Ascending aorta (tissue), 2 donors: ENCODE measurements around the gene CLOCK. TPM values are rescaled to one million over a fixed set of nuclear protein-coding genes. Genes with fewer than 3 reads are reported as not detected.

Source experiments
- DNase-seq, 2 donors: peaks; one replicate each; pipeline ENCODE4 v3.0.0-alpha.2; 2019; ENCODE audit warnings: low spot score in 2 of 2
- H3K27ac ChIP-seq, 2 donors: fragments of 200-600 bp; sonication (generic); one replicate each; pipeline ENCODE4 v1.5.1; 2016 to 2017; ENCODE audit warnings: mild to moderate bottlenecking in 1 of 2
- H3K27me3 ChIP-seq: fragments of 200-600 bp; sonication (generic); one replicate; pipeline ENCODE4 v1.5.1; 2017
- H3K36me3 ChIP-seq, 2 donors: fragments of 200-600 bp; sonication (generic); one replicate each; pipeline ENCODE4 v1.5.1; 2016
- H3K4me1 ChIP-seq, 2 donors: fragments of 200-600 bp; sonication (generic); one replicate each; pipeline ENCODE4 v1.5.1; 2016 to 2017; ENCODE audit warnings: mild to moderate bottlenecking in 1 of 2
- H3K4me3 ChIP-seq, 2 donors: fragments of 200-600 bp; sonication (generic); one replicate each; pipeline ENCODE4 v1.5.1; 2016 to 2017; ENCODE audit warnings: mild to moderate bottlenecking in 1 of 2
- H3K9me3 ChIP-seq, 2 donors: fragments of 200-600 bp; sonication (generic); one replicate each; pipeline ENCODE4 v1.5.1; 2016
- intact Hi-C: fragments of 100-400 bp; cut with DNase I; formaldehyde crosslinking; loops from one replicate; pipeline ENCODE4 v1.15.1; 2023
- total RNA-seq: library from RNA; depleted of rRNA; stranded (reverse); fragments of >200 nt; gene quantifications from one replicate; pipeline ENCODE4 v1.1.0, GENCODE V29; 2016
- TF ChIP-seq, protein P1 (sequence below), 3 experiments: fragments of 200-600 bp in 2 of 3; fragments of 450-650 bp in 1 of 3; sonication (generic) in 2 of 3; IDR thresholded peaks; one replicate each; pipeline ENCODE4 v1.5.1; 2016 to 2019; ENCODE audit warnings: antibody characterized with exemption in 3 of 3, mild to moderate bottlenecking in 1 of 3, moderate library complexity in 1 of 3

Gene CLOCK
- total RNA-seq, 1 donor from 2014 or later: 17.6 TPM

GRCh38 chr4:55539658-55540057 is 7.1 kb downstream of the CLOCK start:
- Histone ChIP-seq H3K27ac (no peak overlapping the region), H3K4me3 (no peak overlapping the region), H3K9me3 (no peaks in the 10 kb centered on the region), H3K27me3 (no peaks in the 10 kb centered on the region), H3K4me1 (peaks cover 0 to 9% of the 10 kb centered on the region in 2 donors), H3K36me3 (no peaks in the 10 kb centered on the region)
- TF ChIP-seq, protein P1, sequence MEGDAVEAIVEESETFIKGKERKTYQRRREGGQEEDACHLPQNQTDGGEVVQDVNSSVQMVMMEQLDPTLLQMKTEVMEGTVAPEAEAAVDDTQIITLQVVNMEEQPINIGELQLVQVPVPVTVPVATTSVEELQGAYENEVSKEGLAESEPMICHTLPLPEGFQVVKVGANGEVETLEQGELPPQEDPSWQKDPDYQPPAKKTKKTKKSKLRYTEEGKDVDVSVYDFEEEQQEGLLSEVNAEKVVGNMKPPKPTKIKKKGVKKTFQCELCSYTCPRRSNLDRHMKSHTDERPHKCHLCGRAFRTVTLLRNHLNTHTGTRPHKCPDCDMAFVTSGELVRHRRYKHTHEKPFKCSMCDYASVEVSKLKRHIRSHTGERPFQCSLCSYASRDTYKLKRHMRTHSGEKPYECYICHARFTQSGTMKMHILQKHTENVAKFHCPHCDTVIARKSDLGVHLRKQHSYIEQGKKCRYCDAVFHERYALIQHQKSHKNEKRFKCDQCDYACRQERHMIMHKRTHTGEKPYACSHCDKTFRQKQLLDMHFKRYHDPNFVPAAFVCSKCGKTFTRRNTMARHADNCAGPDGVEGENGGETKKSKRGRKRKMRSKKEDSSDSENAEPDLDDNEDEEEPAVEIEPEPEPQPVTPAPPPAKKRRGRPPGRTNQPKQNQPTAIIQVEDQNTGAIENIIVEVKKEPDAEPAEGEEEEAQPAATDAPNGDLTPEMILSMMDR (IDR thresholded peaks at IDR 0.05): no peak
- DNase-seq: no peak
- intact Hi-C loops: no loop called here

- DNase-seq: no peak
- Histone ChIP-seq H3K4me1 (peaks cover 0 to 3% of the 10 kb centered on the region in 2 donors), H3K4me3 (no peak overlapping the region), H3K9me3 (no peaks in the 10 kb centered on the region), H3K27me3 (no peaks in the 10 kb centered on the region), H3K27ac (no peak overlapping the region), H3K36me3 (no peaks in the 10 kb centered on the region)
- intact Hi-C loops: no loop called here
- TF ChIP-seq, protein P1 (IDR thresholded peaks at IDR 0.05): no peak
Measured at GRCh38 chr4:55538531-55538930, 8.2 kb downstream of the CLOCK start.

DNA sequence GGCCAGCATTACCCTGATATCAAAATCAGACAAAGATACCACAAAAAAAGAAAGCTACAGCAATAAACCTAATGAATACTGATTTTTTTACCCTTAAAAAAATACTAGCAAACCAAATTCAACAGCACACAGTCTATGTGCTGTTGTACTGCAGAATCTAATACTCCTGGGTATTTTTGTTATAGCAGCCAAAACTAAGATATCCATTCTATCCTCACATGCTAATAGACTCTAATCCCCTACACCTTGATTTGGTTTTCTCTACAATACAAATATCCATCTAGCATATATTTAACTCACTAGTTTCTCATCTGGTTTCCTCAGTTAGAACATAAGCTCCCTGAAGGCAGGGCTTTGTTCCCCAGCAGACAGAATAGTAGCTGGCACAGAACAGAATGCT is 12.4 kb downstream of the CLOCK start:
- TF ChIP-seq, protein P1 (IDR thresholded peaks at IDR 0.05): no peak
- H3K36me3 ChIP-seq: no peaks in the 10 kb centered on the region
- no peak overlapping the region for H3K27ac ChIP-seq
- H3K4me1 ChIP-seq: no peaks in the 10 kb centered on the region
- peaks cover 3 to 26% of the 10 kb centered on the region in 2 donors for H3K9me3 ChIP-seq
- intact Hi-C loops: no loop called here
- H3K27me3 ChIP-seq: no peaks in the 10 kb centered on the region
- no peak overlapping the region for H3K4me3 ChIP-seq
- DNase-seq: no peak

DNA sequence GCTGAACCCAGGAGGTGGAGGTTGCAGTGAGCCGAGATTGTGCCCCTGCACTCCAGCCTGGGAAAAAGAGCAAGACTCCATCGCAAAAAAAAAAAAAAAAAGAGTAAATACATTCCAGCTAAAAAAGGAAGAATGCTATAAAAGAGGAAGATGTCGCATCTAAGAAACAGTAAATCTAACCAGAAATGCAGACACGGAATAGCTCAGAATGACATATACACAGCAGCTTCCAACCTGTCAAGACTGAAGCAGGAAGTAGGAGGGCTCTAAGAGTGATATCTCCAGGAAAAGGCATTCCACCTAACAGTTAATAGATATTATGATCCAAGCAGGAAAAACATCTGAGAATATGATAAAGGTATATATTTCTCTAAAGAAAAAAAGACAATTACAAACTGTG is 16.0 kb downstream of the CLOCK start:
- intact Hi-C loops: no loop called here
- no peak for DNase-seq

DNA sequence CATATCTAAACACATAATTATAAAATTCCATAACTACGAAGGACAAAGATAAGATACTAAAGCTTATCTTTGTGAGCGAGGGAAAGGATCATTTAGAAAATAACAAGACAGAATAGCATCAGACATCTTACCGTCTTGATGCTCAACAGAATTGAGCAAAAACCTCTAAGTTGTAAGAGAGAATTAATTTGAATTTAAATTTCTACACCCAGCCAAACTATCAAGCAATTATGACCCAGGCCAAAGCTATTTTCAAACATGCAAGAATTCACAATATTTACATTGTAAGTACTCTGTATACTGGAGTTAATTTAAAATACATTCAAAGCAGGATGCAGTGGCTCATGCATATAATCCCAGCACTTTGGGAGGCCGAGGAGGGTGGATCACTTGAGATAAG is 16.5 kb downstream of the CLOCK start:
- no peak for DNase-seq
- intact Hi-C loops: no loop called here

More for the DNA sequence above, 16.0 kb downstream of the CLOCK start:
- H3K9me3 ChIP-seq: peaks cover 3 to 26% of the 10 kb centered on the region in 2 donors
- H3K27ac ChIP-seq: no peak overlapping the region
- no peak overlapping the region for H3K4me3 ChIP-seq
- H3K36me3 ChIP-seq: no peaks in the 10 kb centered on the region
- no peaks in the 10 kb centered on the region for H3K4me1 ChIP-seq
- no peaks in the 10 kb centered on the region for H3K27me3 ChIP-seq
- TF ChIP-seq, protein P1 (IDR thresholded peaks at IDR 0.05): no peak

More for the DNA sequence above, 16.5 kb downstream of the CLOCK start:
- no peak overlapping the region for H3K4me3 ChIP-seq
- H3K36me3 ChIP-seq: no peaks in the 10 kb centered on the region
- H3K27me3 ChIP-seq: no peaks in the 10 kb centered on the region
- H3K27ac ChIP-seq: no peak overlapping the region
- no peaks in the 10 kb centered on the region for H3K4me1 ChIP-seq
- peaks cover 3 to 26% of the 10 kb centered on the region in 2 donors for H3K9me3 ChIP-seq
- TF ChIP-seq, protein P1 (IDR thresholded peaks at IDR 0.05): no peak
